Vagina (tissue), 2 donors: ENCODE data around the gene CACNB2.

ENCODE experiments used
- CTCF ChIP-seq, 3 experiments: fragments of 450-650 bp in 2 of 3; fragments of 200-600 bp in 1 of 3; sonication (generic) in 1 of 3; IDR thresholded peaks; one replicate each; pipeline ENCODE4 v1.5.1; 2017 to 2019; ENCODE audit warnings: antibody characterized with exemption in 3 of 3, mild to moderate bottlenecking in 2 of 3, moderate library complexity in 2 of 3
- POLR2AphosphoS5 ChIP-seq, 2 donors: sonication (generic); formaldehyde crosslinking; IDR thresholded peaks; one replicate each; pipeline ENCODE4 v1.9.0; 2017; ENCODE audit warnings: antibody characterized with exemption in 2 of 2, mild to moderate bottlenecking in 2 of 2, low read depth in 1 of 2; ENCODE audit not compliant: insufficient read depth in 1 of 2

GRCh38 chr10:18294633-18295032, 154.4 kb downstream of the CACNB2 start:
- TF ChIP-seq CTCF (IDR thresholded peaks at IDR 0.05): no peak
- no peak for TF ChIP-seq POLR2AphosphoS5 (IDR thresholded peaks at IDR 0.05; ENCODE audit: insufficient read depth in 1 of 2, low read depth in 1 of 2)
